ENCODE results near the gene CRKL. TPM values are rescaled to one million over a fixed set of nuclear protein-coding genes. Genes with fewer than 3 reads are reported as not detected.

CRKL gene
- total and polyA plus RNA-seq, 4 donors, result 12.0 to 45.5 (median 22.6) TPM

GRCh38 chr22:20889025-20889704, 28.0 kb upstream of the CRKL start (continued):
- TF ChIP-seq REST (IDR thresholded peaks at IDR 0.05), result no peak
- TF ChIP-seq HNF4A (conservative IDR thresholded peaks at IDR 0.05), result peak; percentile 76 to 84

GRCh38 chr22:20889904-20890540, 27.2 kb upstream of the CRKL start:
- no peak for TF ChIP-seq HNF4G (IDR thresholded peaks at IDR 0.05)
- TF ChIP-seq EGR1 (IDR thresholded peaks at IDR 0.05; ENCODE audit: low read depth in 2 of 2), result no peak
- TF ChIP-seq NR2F2 (IDR thresholded peaks at IDR 0.05), result no peak
- no peak for TF ChIP-seq GABPA (IDR thresholded peaks at IDR 0.05 in 1 of 2, conservative IDR thresholded peaks at IDR 0.05 in 1 of 2)
- no peak for TF ChIP-seq TAF1 (conservative IDR thresholded peaks at IDR 0.05)
- no peak for TF ChIP-seq MAX (IDR thresholded peaks at IDR 0.05)
- TF ChIP-seq FOXA1 (IDR thresholded peaks at IDR 0.05), result no peak
- no peak for TF ChIP-seq RAD21 (IDR thresholded peaks at IDR 0.05)
- no peak for TF ChIP-seq JUND (IDR thresholded peaks at IDR 0.05)
- H3K36me3 ChIP-seq (ENCODE audit: control insufficient read depth in 4 of 4, insufficient read depth in 3 of 4, low read depth in 1 of 4, low read length in 3 of 4), result peaks cover 5 to 18% (median 12%) of the 10 kb centered on the region in 4 donors
- H3K27ac ChIP-seq (ENCODE audit: low read depth in 1 of 2, low read length in 2 of 2), result peak overlapping the region in 1 of 2 donors; percentile 71
- H3K9me3 ChIP-seq (ENCODE audit: control insufficient read depth in 4 of 4, low read length in 3 of 4), result no peaks in the 10 kb centered on the region
- no peak overlapping the region for H3K9ac ChIP-seq (ENCODE audit: low read depth in 1 of 2, low read length in 2 of 2)
- 97% methylated on average over 13 of the region's 13 CpGs for WGBS
- DNase-seq (ENCODE audit: low spot score), result no peak
- H3K27me3 ChIP-seq (ENCODE audit: control insufficient read depth in 4 of 4, insufficient read depth in 4 of 4, low read length in 3 of 4), result no peaks in the 10 kb centered on the region
- no peak overlapping the region for H3K4me3 ChIP-seq (ENCODE audit: low read depth in 1 of 3, low read length in 3 of 3)
- H3K4me1 ChIP-seq (ENCODE audit: control insufficient read depth in 4 of 4, insufficient read depth in 4 of 4, low read length in 3 of 4), result peaks cover 6 to 26% (median 25%) of the 10 kb centered on the region in 4 donors

GRCh38 chr22:20890975-20891374, 26.2 kb upstream of the CRKL start:
- no peak for TF ChIP-seq REST (IDR thresholded peaks at IDR 0.05)
- TF ChIP-seq RXRA (IDR thresholded peaks at IDR 0.05), result no peak
- TF ChIP-seq ATF3 (IDR thresholded peaks at IDR 0.05), result no peak
- TF ChIP-seq RAD21 (IDR thresholded peaks at IDR 0.05), result no peak
- TF ChIP-seq HNF4G (IDR thresholded peaks at IDR 0.05), result no peak
- no peak for TF ChIP-seq EGR1 (IDR thresholded peaks at IDR 0.05; ENCODE audit: low read depth in 2 of 2)
- no peak for TF ChIP-seq HNF4A (conservative IDR thresholded peaks at IDR 0.05)
- no peak for TF ChIP-seq GABPA (IDR thresholded peaks at IDR 0.05 in 1 of 2, conservative IDR thresholded peaks at IDR 0.05 in 1 of 2)
- TF ChIP-seq YY1 (IDR thresholded peaks at IDR 0.05), result no peak
- no peak for TF ChIP-seq ZBTB33 (IDR thresholded peaks at IDR 0.05)
- TF ChIP-seq JUND (IDR thresholded peaks at IDR 0.05), result no peak
- TF ChIP-seq FOXA2 (IDR thresholded peaks at IDR 0.05), result no peak
- TF ChIP-seq SP1 (IDR thresholded peaks at IDR 0.05), result no peak
- no peak for TF ChIP-seq MAX (IDR thresholded peaks at IDR 0.05)
- TF ChIP-seq FOXA1 (IDR thresholded peaks at IDR 0.05), result no peak
- TF ChIP-seq NR2F2 (IDR thresholded peaks at IDR 0.05), result no peak
- H3K27ac ChIP-seq (ENCODE audit: low read depth in 1 of 2, low read length in 2 of 2), result no peak overlapping the region
- H3K4me1 ChIP-seq (ENCODE audit: control insufficient read depth in 4 of 4, insufficient read depth in 4 of 4, low read length in 3 of 4), result peaks cover 4 to 19% (median 18%) of the 10 kb centered on the region in 4 donors
- no peaks in the 10 kb centered on the region for H3K9me3 ChIP-seq (ENCODE audit: control insufficient read depth in 4 of 4, low read length in 3 of 4)
- no peak overlapping the region for H3K4me3 ChIP-seq (ENCODE audit: low read depth in 1 of 3, low read length in 3 of 3)
- no peaks in the 10 kb centered on the region for H3K27me3 ChIP-seq (ENCODE audit: control insufficient read depth in 4 of 4, insufficient read depth in 4 of 4, low read length in 3 of 4)
- no peak for DNase-seq (ENCODE audit: low spot score)
- H3K36me3 ChIP-seq (ENCODE audit: control insufficient read depth in 4 of 4, insufficient read depth in 3 of 4, low read depth in 1 of 4, low read length in 3 of 4), result peaks cover 5 to 18% (median 12%) of the 10 kb centered on the region in 4 donors
- WGBS, result 98% methylated on average over 6 of the region's 6 CpGs
- no peak overlapping the region for H3K9ac ChIP-seq (ENCODE audit: low read depth in 1 of 2, low read length in 2 of 2)

Measured in liver (tissue), 9 donors.